PC-3 (cell line): ENCODE results near the gene NDUFC1.

Experiments
- CTCF ChIP-seq: fragments of 300-600 bp; sonication (generic); conservative IDR thresholded peaks from 2 replicates; pipeline ENCODE4 v1.5.1; 2017; ENCODE audit warnings: antibody characterized with exemption, low read depth, mild to moderate bottlenecking, low read length
- EZH2 ChIP-seq: fragments of 300-600 bp; sonication (generic); IDR thresholded peaks from one replicate; pipeline ENCODE4 v1.6.1; 2017; ENCODE audit warnings: antibody characterized with exemption, mild to moderate bottlenecking, low read length; ENCODE audit not compliant: unreplicated experiment

DNA sequence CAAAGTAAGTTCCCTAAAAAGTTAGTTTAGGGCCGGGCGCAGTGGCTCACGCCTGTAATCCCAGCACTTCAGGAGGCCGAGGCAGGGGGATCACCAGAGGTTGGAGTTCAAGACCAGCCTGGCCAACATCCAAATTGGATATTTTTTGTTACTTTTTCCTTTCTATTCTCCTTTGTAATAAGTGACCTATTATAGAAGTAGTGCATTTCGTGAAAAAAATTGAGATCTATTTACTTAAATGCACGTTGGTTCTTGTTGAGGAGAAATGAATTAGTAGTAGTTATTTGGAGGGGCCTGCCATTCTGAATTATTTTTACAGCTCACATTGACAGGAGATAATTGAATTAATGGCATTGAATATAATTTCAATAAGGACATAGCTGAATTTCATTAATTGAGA is 22.3 kb upstream of the NDUFC1 start:
- TF ChIP-seq CTCF = no peak
- no peak for TF ChIP-seq EZH2
